ENCODE measurements around the gene ATP5F1B. TPM values are rescaled to one million over a fixed set of nuclear protein-coding genes. Genes with fewer than 3 reads are reported as not detected.

The ATP5F1B gene
- total and polyA plus RNA-seq, 2 of the 13 experiments (the other 11 are each of a cell fraction or from before 2014, with no cell fraction given): 1,051 to 1,180 TPM

- peak; percentile 20; the same call in 1 of the 2 replicates for TF ChIP-seq DRAP1 (CRISPR knock-in tag; IDR thresholded peaks at IDR 0.05)
- no peak for TF ChIP-seq ETV6 (CRISPR knock-in tag; conservative IDR thresholded peaks at IDR 0.05)
- peak; percentile 64; the same call in 1 of the 2 replicates for TF ChIP-seq TAF1 (CRISPR knock-in tag; IDR thresholded peaks at IDR 0.05)
- no peak for TF ChIP-seq ZC3H13 (CRISPR knock-in tag; IDR thresholded peaks at IDR 0.05)
- TF ChIP-seq ZNF296 (CRISPR knock-in tag; conservative IDR thresholded peaks at IDR 0.05): no peak
- TF ChIP-seq TRIM22 (IDR thresholded peaks at IDR 0.05): no peak
- TF ChIP-seq ZNF280D (CRISPR knock-in tag; IDR thresholded peaks at IDR 0.05): no peak
- no peak for TF ChIP-seq KAT2B (IDR thresholded peaks at IDR 0.05; ENCODE audit: borderline replicate concordance, low read depth, low read length)
- 0 out of 2 replicates have a peak, but pooled peaks have one; percentile 47 for TF ChIP-seq ZKSCAN8 (CRISPR knock-in tag; IDR thresholded peaks at IDR 0.05; ENCODE audit: borderline replicate concordance)
- no peak for TF ChIP-seq RBM22 (optimal IDR thresholded peaks at IDR 0.05; ENCODE audit: low read length)
- 0 out of 2 replicates have a peak, but pooled peaks have one; percentile 59 for TF ChIP-seq DNMT3B (CRISPR knock-in tag; conservative IDR thresholded peaks at IDR 0.05)
- TF ChIP-seq MTA3 (CRISPR knock-in tag; IDR thresholded peaks at IDR 0.05): no peak
- no peak; the same call in 1 of the 2 replicates for TF ChIP-seq SOX13 (IDR thresholded peaks at IDR 0.05)
- TF ChIP-seq SOX13 (CRISPR knock-in tag; conservative IDR thresholded peaks at IDR 0.05 in 1 of 2, IDR thresholded peaks at IDR 0.05 in 1 of 2): 0 out of 4 replicates have a peak, but pooled peaks of 1 of the 2 experiments have one; percentile 42
- no peak for TF ChIP-seq SIN3B (IDR thresholded peaks at IDR 0.05; ENCODE audit: low read length)
- peak; percentile 76; the same call in 1 of the 2 replicates for TF ChIP-seq MTA1 (CRISPR knock-in tag; IDR thresholded peaks at IDR 0.05; ENCODE audit: borderline replicate concordance)
- TF ChIP-seq TCF12 (IDR thresholded peaks at IDR 0.05): no peak
- no peak for TF ChIP-seq TCF12 (CRISPR knock-in tag; IDR thresholded peaks at IDR 0.05)
- no peak for TF ChIP-seq ATF7 (IDR thresholded peaks at IDR 0.05)
- TF ChIP-seq ATF7 (CRISPR knock-in tag; IDR thresholded peaks at IDR 0.05): no peak
- no peak; the same call in 1 of the 2 replicates for TF ChIP-seq DR1 (CRISPR knock-in tag; IDR thresholded peaks at IDR 0.05)
- TF ChIP-seq MBD4 (IDR thresholded peaks at IDR 0.05; ENCODE audit: borderline replicate concordance, low read length): no peak
- no peak for TF ChIP-seq ZNF160 (CRISPR knock-in tag; IDR thresholded peaks at IDR 0.05)
- TF ChIP-seq CENPBD1 (CRISPR knock-in tag; IDR thresholded peaks at IDR 0.05; ENCODE audit: borderline replicate concordance, low read depth): no peak
- no peak for TF ChIP-seq ZNF232 (CRISPR knock-in tag; IDR thresholded peaks at IDR 0.05; ENCODE audit: borderline replicate concordance)
- TF ChIP-seq HHEX (CRISPR knock-in tag; IDR thresholded peaks at IDR 0.05): no peak
- TF ChIP-seq ZNF792 (CRISPR knock-in tag; IDR thresholded peaks at IDR 0.05): peak; percentile 87
- peak; percentile 61; the same call in 1 of the 2 replicates for TF ChIP-seq TFDP2 (CRISPR knock-in tag; IDR thresholded peaks at IDR 0.05)
Observed at GRCh38 chr12:56630180-56630632, 15.6 kb downstream of the ATP5F1B start, which contains the start of gene BAZ2A (continued).

Measured in HepG2 (cell line).